Stomach (tissue), 4 donors: ENCODE measurements around the gene INSRR.

Experiments
- EP300 ChIP-seq: sonication (generic); formaldehyde crosslinking; IDR thresholded peaks from one replicate; pipeline ENCODE4 v1.6.1; 2017; ENCODE audit warnings: antibody characterized with exemption
- POLR2A ChIP-seq, 4 donors: fragments of 450-650 bp; IDR thresholded peaks; one replicate each; pipeline ENCODE4 v1.6.1; 2016; ENCODE audit warnings: antibody characterized with exemption in 4 of 4, control low read depth in 2 of 4, mild to moderate bottlenecking in 1 of 4, moderate library complexity in 1 of 4
- POLR2AphosphoS5 ChIP-seq, 3 donors: sonication (generic); formaldehyde crosslinking; IDR thresholded peaks; one replicate each; pipeline ENCODE4 v1.6.1; 2016; ENCODE audit warnings: antibody characterized with exemption in 3 of 3
- TF ChIP-seq, protein P1 (sequence below), 7 experiments: fragments of 450-650 bp in 4 of 7; fragments of 200-600 bp in 3 of 7; sonication (generic) in 3 of 7; IDR thresholded peaks; one replicate each; pipeline ENCODE4 v1.5.1; 2016 to 2019; ENCODE audit warnings: antibody characterized with exemption in 7 of 7, control low read depth in 2 of 7, mild to moderate bottlenecking in 1 of 7

DNA sequence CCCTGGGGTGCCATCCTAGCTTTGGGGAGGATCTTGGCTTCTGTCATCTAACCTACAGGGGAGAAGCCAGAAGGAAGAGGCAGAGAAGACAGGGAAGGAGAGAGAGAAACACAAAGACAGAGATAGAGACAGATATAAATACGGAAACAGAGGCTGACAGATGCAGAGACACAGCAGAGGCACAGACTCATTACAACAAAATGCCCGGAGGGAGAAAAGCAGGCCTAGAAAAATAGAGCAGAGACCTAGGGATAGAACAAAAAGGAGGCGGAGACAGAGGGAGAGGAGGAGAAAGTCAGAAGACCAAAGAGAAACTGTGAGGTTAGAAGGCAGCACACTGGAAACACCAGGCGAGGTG, 36.5 kb upstream of the INSRR start:
- TF ChIP-seq, protein P1, sequence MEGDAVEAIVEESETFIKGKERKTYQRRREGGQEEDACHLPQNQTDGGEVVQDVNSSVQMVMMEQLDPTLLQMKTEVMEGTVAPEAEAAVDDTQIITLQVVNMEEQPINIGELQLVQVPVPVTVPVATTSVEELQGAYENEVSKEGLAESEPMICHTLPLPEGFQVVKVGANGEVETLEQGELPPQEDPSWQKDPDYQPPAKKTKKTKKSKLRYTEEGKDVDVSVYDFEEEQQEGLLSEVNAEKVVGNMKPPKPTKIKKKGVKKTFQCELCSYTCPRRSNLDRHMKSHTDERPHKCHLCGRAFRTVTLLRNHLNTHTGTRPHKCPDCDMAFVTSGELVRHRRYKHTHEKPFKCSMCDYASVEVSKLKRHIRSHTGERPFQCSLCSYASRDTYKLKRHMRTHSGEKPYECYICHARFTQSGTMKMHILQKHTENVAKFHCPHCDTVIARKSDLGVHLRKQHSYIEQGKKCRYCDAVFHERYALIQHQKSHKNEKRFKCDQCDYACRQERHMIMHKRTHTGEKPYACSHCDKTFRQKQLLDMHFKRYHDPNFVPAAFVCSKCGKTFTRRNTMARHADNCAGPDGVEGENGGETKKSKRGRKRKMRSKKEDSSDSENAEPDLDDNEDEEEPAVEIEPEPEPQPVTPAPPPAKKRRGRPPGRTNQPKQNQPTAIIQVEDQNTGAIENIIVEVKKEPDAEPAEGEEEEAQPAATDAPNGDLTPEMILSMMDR (IDR thresholded peaks at IDR 0.05) = no peak
- TF ChIP-seq POLR2AphosphoS5 (IDR thresholded peaks at IDR 0.05) (no peak), POLR2A (IDR thresholded peaks at IDR 0.05) (no peak), EP300 (no peak)
